GM19240 (cell line): ENCODE results near the gene NDUFA11.
"Not testable (repeated sequence)": the region's sequence is repeated elsewhere in the genome, so short reads cannot be mapped to it uniquely, and the experiment has no call there.

Experiments
- DNase-seq: peaks from one replicate; pipeline ENCODE4 v3.0.0; 2011; ENCODE audit warnings: low spot score; ENCODE audit not compliant: insufficient read length

The NDUFA11 gene

GRCh38 chr19:5890099-5890498 lies 13.5 kb downstream of the NDUFA11 start:
- DNase-seq, result no peak

- no peak for DNase-seq
These were observed 14.2 kb downstream of the NDUFA11 start for GRCh38 chr19:5889288-5889971.

- not testable (repeated sequence) for DNase-seq
These were observed 19.4 kb downstream of the NDUFA11 start for GRCh38 chr19:5884065-5884811.

- DNase-seq, result not testable (repeated sequence)
These were observed 20.3 kb downstream of the NDUFA11 start for GRCh38 chr19:5883157-5883873.

GRCh38 chr19:5882421-5882968 lies 21.1 kb downstream of the NDUFA11 start:
- DNase-seq, result no peak

- no peak for DNase-seq
These were observed 21.9 kb downstream of the NDUFA11 start for GRCh38 chr19:5881543-5882299.

GRCh38 chr19:5880604-5881078 lies 22.9 kb downstream of the NDUFA11 start:
- DNase-seq, result no peak

- no peak for DNase-seq
These were observed 23.4 kb downstream of the NDUFA11 start for GRCh38 chr19:5880196-5880595.

GRCh38 chr19:5877882-5878281 lies 25.7 kb downstream of the NDUFA11 start:
- DNase-seq, result no peak

GRCh38 chr19:5877427-5877826 lies 26.2 kb downstream of the NDUFA11 start:
- no peak for DNase-seq

- DNase-seq, result not testable (repeated sequence)
These were observed 29.1 kb downstream of the NDUFA11 start for GRCh38 chr19:5874496-5874895.

GRCh38 chr19:5873617-5874199 lies 29.9 kb downstream of the NDUFA11 start:
- no peak for DNase-seq

- no peak for DNase-seq
These were observed 32.6 kb downstream of the NDUFA11 start for GRCh38 chr19:5870986-5871394.

- DNase-seq, result no peak
These were observed 36.1 kb downstream of the NDUFA11 start for GRCh38 chr19:5867201-5868136.

GRCh38 chr19:5865772-5866171 lies 37.8 kb downstream of the NDUFA11 start:
- DNase-seq, result no peak

- DNase-seq, result no peak
These were observed 38.7 kb downstream of the NDUFA11 start for GRCh38 chr19:5864725-5865486.

- DNase-seq, result no peak
These were observed 39.4 kb downstream of the NDUFA11 start for GRCh38 chr19:5864013-5864720.

GRCh38 chr19:5863030-5863665 lies 40.4 kb downstream of the NDUFA11 start:
- DNase-seq, result no peak
